Measurements from ENCODE around the gene MRAS. TPM values are rescaled to one million over a fixed set of nuclear protein-coding genes. Genes with fewer than 3 reads are reported as not detected.

Gene MRAS
- total and polyA plus RNA-seq, 2 of the 13 experiments (the other 11 are each of a cell fraction or from before 2014, with no cell fraction given) = 8.8 to 36.2 TPM

DNA sequence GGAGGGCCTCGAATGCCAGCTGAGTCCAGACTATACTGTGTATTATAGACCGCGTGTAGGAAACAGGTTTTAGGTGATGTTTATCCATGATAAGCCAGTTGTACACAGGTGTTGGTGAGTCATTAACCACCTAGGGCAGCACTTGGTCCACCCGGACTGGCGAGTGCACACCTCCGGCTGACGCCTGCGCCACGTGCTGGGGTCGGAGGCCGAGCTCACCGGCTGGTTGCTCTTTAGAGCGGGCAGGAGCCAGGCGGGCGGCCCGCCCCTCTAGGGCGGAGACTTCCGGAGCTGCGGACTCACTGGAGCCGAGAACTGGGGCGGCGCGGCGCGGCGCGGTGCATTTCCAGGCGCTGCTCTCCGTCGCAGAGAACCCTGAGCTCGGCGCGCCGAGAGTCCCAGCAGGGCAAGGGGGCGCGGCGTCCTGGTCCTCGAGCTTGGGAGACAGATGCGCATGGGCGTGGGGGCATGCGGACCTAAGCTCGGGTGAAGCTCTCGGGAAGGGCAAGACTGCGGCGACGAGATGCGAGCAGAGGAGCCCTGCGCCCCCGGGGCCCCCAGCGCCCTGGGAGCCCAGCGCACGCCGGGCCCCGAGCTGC is 86.0 kb downstream of the MRAS start, which contains the start of gene ESYT3:
Gene ESYT3 (plus strand): TSS at position 341 of the 599 bp plus-strand sequence. CDS start 183 bp downstream, at position 524.
- intact Hi-C loops (cut with micrococcal nuclease; ENCODE audit: unreplicated experiment) = loop anchor here (2.0 kb wide), 1 partner anchor 36 kb away; no protein-coding TSS in a partner anchor
- no peak within 1 kb of the TSS for H2AFZ ChIP-seq (ENCODE audit: low read length)
- TF ChIP-seq ZNF331 (CRISPR knock-in tag; IDR thresholded peaks at IDR 0.05) = peak; percentile 91
- TF ChIP-seq ZNF788 (CRISPR knock-in tag; IDR thresholded peaks at IDR 0.05; ENCODE audit: borderline replicate concordance) = peak; percentile 85
- TF ChIP-seq NBN (conservative IDR thresholded peaks at IDR 0.05) = no peak
- peak; percentile 89; the same call in 1 of the 2 replicates for TF ChIP-seq ZNF20 (CRISPR knock-in tag; IDR thresholded peaks at IDR 0.05)
- peak; percentile 49; the same call in 1 of the 2 replicates for TF ChIP-seq KAT7 (CRISPR knock-in tag; IDR thresholded peaks at IDR 0.05; ENCODE audit: borderline replicate concordance)
- no peak for TF ChIP-seq ZNF484 (CRISPR knock-in tag; IDR thresholded peaks at IDR 0.05; ENCODE audit: borderline replicate concordance, low read depth)
- no peak for TF ChIP-seq MBD4 (IDR thresholded peaks at IDR 0.05; ENCODE audit: borderline replicate concordance, low read length)
- TF ChIP-seq, protein P1, sequence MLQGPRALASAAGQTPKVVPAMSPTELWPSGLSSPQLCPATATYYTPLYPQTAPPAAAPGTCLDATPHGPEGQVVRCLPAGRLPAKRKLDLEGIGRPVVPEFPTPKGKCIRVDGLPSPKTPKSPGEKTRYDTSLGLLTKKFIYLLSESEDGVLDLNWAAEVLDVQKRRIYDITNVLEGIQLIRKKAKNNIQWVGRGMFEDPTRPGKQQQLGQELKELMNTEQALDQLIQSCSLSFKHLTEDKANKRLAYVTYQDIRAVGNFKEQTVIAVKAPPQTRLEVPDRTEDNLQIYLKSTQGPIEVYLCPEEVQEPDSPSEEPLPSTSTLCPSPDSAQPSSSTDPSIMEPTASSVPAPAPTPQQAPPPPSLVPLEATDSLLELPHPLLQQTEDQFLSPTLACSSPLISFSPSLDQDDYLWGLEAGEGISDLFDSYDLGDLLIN (CRISPR knock-in tag; IDR thresholded peaks at IDR 0.05; ENCODE audit: borderline replicate concordance) = peak; percentile 84; the same call in 1 of the 2 replicates
- TF ChIP-seq ZNF432 (CRISPR knock-in tag; IDR thresholded peaks at IDR 0.05; ENCODE audit: borderline replicate concordance) = no peak
- peak; percentile 96 for TF ChIP-seq ZNF784 (CRISPR knock-in tag; IDR thresholded peaks at IDR 0.05; ENCODE audit: borderline replicate concordance)
- TF ChIP-seq CREB1 (IDR thresholded peaks at IDR 0.05) = no peak
- peak; percentile 32; the same call in 1 of the 2 replicates for TF ChIP-seq CREB1 (CRISPR knock-in tag; IDR thresholded peaks at IDR 0.05)
- TF ChIP-seq ZNF670 (CRISPR knock-in tag; IDR thresholded peaks at IDR 0.05; ENCODE audit: borderline replicate concordance) = peak; percentile 84; the same call in 1 of the 2 replicates
- TF ChIP-seq REL (CRISPR knock-in tag; conservative IDR thresholded peaks at IDR 0.05) = no peak; the same call in 1 of the 2 replicates
- no peak for TF ChIP-seq JDP2 (CRISPR knock-in tag; IDR thresholded peaks at IDR 0.05; ENCODE audit: borderline replicate concordance)
- TF ChIP-seq ZNF775 (CRISPR knock-in tag; IDR thresholded peaks at IDR 0.05; ENCODE audit: borderline replicate concordance) = 0 out of 2 replicates have a peak, but pooled peaks have one; percentile 52
- TF ChIP-seq MLXIP (CRISPR knock-in tag; IDR thresholded peaks at IDR 0.05; ENCODE audit: borderline replicate concordance) = peak; percentile 93
- TF ChIP-seq MED8 (CRISPR knock-in tag; IDR thresholded peaks at IDR 0.05; ENCODE audit: insufficient replicate concordance) = peak; percentile 84
- TF ChIP-seq SALL2 (CRISPR knock-in tag; IDR thresholded peaks at IDR 0.05) = peak; percentile 89
- no peak for TF ChIP-seq CHCHD3 (CRISPR knock-in tag; IDR thresholded peaks at IDR 0.05)

More for the DNA sequence above, 86.0 kb downstream of the MRAS start, which contains the start of gene ESYT3:
- peak within 1 kb of the TSS; percentile 79 for H3K4me2 ChIP-seq (ENCODE audit: low read depth, low read length)
- 0 out of 2 replicates have a peak within 1 kb of the TSS, but pooled peaks have one; percentile 5 for H3K9ac ChIP-seq (ENCODE audit: insufficient read depth, low read depth, low read length)
- peaks cover 0 to 4% of the 10 kb centered on the region in 2 experiments; a peak in 3 of 5 replicates for H3K27me3 ChIP-seq (ENCODE audit: control insufficient read depth in 1 of 2, insufficient read depth in 2 of 2, low read length in 2 of 2)
- POLR2A ChIA-PET = interaction anchor here (0.8 to 1.6 kb wide), 7 partner anchors 16 to 481 kb away, joined by 3 to 6 read pairs (median 3); partner anchors contain the start of genes ARMC8 and CEP70
- WGBS (ENCODE audit: low lambda C conversion rate) = 0% methylated on average over 3 of the region's 54 CpGs
- DNase-seq (ENCODE audit: low spot score) (peak; percentile 73), FAIRE-seq (peak; percentile 73), ATAC-seq (peak; percentile 97)
- H3K4me1 ChIP-seq (ENCODE audit: insufficient read depth, low read length) = peaks cover 19% of the 10 kb centered on the region
- H3K27ac ChIP-seq (ENCODE audit: extremely low read length, insufficient read depth, low read length) = no peak within 1 kb of the TSS
- in situ Hi-C loops (cut with HindIII; ENCODE audit: extremely low pct_ligation_motif_present, low pct_unique_long_range_greater_than_20kb) = no loop called here
- no peaks in the 10 kb centered on the region for H3K36me3 ChIP-seq (replicated peaks in 1 of 2; ENCODE audit: control insufficient read depth in 1 of 2, insufficient read depth in 2 of 2, low read length in 2 of 2)
- no peaks in the 10 kb centered on the region for H3K79me2 ChIP-seq (ENCODE audit: insufficient read depth, low read length)
- CTCF ChIA-PET (ENCODE audit: low intra/inter-chr PET ratio, low total read pairs) = no interaction called here
- no peaks in the 10 kb centered on the region for H3K9me3 ChIP-seq (ENCODE audit: low read length)
- H4K20me1 ChIP-seq (ENCODE audit: insufficient read depth, low read length) = no peaks in the 10 kb centered on the region
- BruUV-seq (replicated peaks) = no TSS peak
- peak within 1 kb of the TSS; percentile 38 to 68 (median 47) for H3K4me3 ChIP-seq (replicated peaks in 1 of 3; ENCODE audit: insufficient read depth in 1 of 3, low read depth in 2 of 3, low read length in 3 of 3)
